Adipocyte (in vitro differentiated cells): ENCODE measurements around the gene ZMYND12.

Source experiments
- DNase-seq: peaks from one replicate; pipeline ENCODE4 v3.0.0-alpha.2; 2015; ENCODE audit warnings: low read depth
- H3K27me3 ChIP-seq: replicated peaks from 2 replicates; pipeline ENCODE4 v1.7.0; 2013; ENCODE audit warnings: mild to moderate bottlenecking, low read length, moderate library complexity; ENCODE audit not compliant: control insufficient read depth, insufficient read depth
- H3K36me3 ChIP-seq: 2 replicates; pipeline ENCODE4 v1.7.0; 2013; ENCODE audit warnings: low read length, mild to moderate bottlenecking, moderate library complexity; ENCODE audit not compliant: control insufficient read depth, insufficient read depth, severe bottlenecking
- H3K4me1 ChIP-seq: 2 replicates; pipeline ENCODE4 v1.7.0; 2013; ENCODE audit warnings: mild to moderate bottlenecking, low read length, moderate library complexity; ENCODE audit not compliant: control insufficient read depth, insufficient read depth
- H3K4me3 ChIP-seq: 2 replicates; pipeline ENCODE4 v1.7.0; 2013; ENCODE audit warnings: mild to moderate bottlenecking, low read length, moderate library complexity
- H3K9ac ChIP-seq: 2 replicates; pipeline ENCODE4 v1.7.0; 2013; ENCODE audit warnings: mild to moderate bottlenecking, low read length, moderate library complexity
- H3K9me3 ChIP-seq: 2 replicates; pipeline ENCODE4 v1.7.0; 2013; ENCODE audit warnings: mild to moderate bottlenecking, low read length, moderate library complexity; ENCODE audit not compliant: control insufficient read depth

ZMYND12 gene

GRCh38 chr1:42420911-42421585, 34.8 kb downstream of the ZMYND12 start:
- peak; percentile 20 for DNase-seq
- no peaks in the 10 kb centered on the region for H3K9me3 ChIP-seq
- H3K9ac ChIP-seq = no peak overlapping the region
- no peaks in the 10 kb centered on the region for H3K36me3 ChIP-seq
- H3K27me3 ChIP-seq = no peaks in the 10 kb centered on the region
- H3K4me1 ChIP-seq = peaks cover 38% of the 10 kb centered on the region
- H3K4me3 ChIP-seq = no peak overlapping the region

DNA sequence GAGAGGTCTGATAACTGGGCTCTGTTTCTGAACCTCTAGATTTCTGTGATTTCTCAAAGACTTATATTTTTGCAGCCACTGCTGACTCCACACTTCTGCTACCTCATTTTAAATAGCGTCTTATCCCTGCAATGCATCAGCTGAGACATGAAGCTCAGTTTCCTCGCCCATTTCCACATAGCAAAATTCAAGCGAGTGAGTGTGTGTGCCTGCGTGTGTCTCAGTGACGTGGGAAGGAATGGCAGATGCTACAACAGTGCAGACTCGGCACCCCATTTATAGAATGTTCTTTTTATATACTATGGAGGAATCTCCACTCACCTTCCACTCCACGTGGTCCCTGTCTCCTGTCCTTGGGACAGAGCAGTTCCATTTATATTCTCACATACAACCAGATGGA, 35.7 kb downstream of the ZMYND12 start:
- H3K9me3 ChIP-seq = no peaks in the 10 kb centered on the region
- H3K4me1 ChIP-seq = peaks cover 38% of the 10 kb centered on the region
- H3K4me3 ChIP-seq = no peak overlapping the region
- no peak overlapping the region for H3K9ac ChIP-seq
- no peak for DNase-seq
- H3K27me3 ChIP-seq = no peaks in the 10 kb centered on the region
- no peaks in the 10 kb centered on the region for H3K36me3 ChIP-seq

DNA sequence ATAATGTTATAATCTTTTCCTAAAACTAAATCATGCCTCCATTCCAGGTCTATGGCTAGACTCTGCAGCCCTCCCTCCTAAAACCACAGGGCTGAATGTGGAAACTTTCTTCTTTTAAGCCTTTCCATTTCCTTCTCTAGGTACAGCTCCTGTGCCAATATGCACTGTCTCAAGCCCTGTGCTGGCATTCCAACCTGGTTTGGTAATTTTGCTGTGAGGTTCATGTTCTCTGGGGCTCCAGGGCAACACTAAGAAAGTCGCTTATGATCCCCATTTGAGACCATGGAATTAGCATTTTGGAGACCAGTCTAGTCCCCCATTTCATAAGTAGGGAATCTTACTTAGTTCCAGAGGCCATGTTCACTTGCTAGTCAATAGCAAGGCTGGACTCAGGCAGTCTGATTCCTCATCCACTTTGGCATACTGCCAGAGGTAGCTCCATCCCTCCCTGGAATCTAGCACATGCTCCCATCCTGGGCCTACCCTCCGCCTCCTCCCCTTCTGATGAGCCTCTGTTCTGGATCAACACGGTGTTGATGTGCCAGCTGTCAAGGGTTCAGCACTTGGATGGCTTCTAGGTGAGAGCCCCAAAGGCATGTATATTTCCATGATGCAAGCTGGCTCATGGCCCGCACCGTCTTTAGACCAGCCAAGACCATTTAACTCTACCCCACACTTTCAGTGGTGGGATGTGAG, 36.5 kb downstream of the ZMYND12 start:
- no peak overlapping the region for H3K9ac ChIP-seq
- no peaks in the 10 kb centered on the region for H3K9me3 ChIP-seq
- H3K4me3 ChIP-seq = no peak overlapping the region
- no peaks in the 10 kb centered on the region for H3K27me3 ChIP-seq
- H3K4me1 ChIP-seq = peaks cover 31% of the 10 kb centered on the region
- no peak for DNase-seq
- no peaks in the 10 kb centered on the region for H3K36me3 ChIP-seq

DNA sequence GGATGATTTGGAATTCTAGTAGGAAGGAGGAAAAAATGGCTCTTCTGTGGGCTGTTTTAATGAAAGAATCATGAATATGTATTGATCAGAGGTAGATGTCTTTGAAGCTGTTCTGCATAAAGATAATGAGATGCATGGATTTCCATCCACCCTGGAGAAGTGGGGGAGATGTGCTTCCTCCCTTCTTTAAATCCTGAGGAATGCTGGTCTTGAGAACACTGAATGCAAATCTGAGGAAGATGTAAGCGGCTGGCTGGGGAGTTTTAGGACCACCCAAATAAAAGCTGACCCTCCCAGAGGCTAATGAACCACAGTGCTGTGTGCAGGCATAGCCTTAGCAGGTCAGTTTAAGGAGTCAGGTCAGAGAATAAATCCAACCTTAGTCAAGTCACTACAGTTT, 37.3 kb downstream of the ZMYND12 start:
- Histone ChIP-seq H3K4me1 (peaks cover 23% of the 10 kb centered on the region), H3K9ac (no peak overlapping the region), H3K9me3 (no peaks in the 10 kb centered on the region), H3K36me3 (no peaks in the 10 kb centered on the region), H3K4me3 (no peak overlapping the region), H3K27me3 (no peaks in the 10 kb centered on the region)
- no peak for DNase-seq

GRCh38 chr1:42417166-42417565, 38.7 kb downstream of the ZMYND12 start:
- no peaks in the 10 kb centered on the region for H3K27me3 ChIP-seq
- DNase-seq = no peak

GRCh38 chr1:42414551-42415496, 41.0 kb downstream of the ZMYND12 start:
- no peak overlapping the region for H3K4me3 ChIP-seq
- H3K9ac ChIP-seq = no peak overlapping the region
- no peaks in the 10 kb centered on the region for H3K4me1 ChIP-seq
- H3K27me3 ChIP-seq = no peaks in the 10 kb centered on the region
- H3K36me3 ChIP-seq = no peaks in the 10 kb centered on the region
- no peak for DNase-seq
- no peaks in the 10 kb centered on the region for H3K9me3 ChIP-seq

More at GRCh38 chr1:42417166-42417565, 38.7 kb downstream of the ZMYND12 start:
- Histone ChIP-seq H3K9ac (no peak overlapping the region), H3K36me3 (no peaks in the 10 kb centered on the region), H3K4me1 (peaks cover 14% of the 10 kb centered on the region), H3K4me3 (no peak overlapping the region), H3K9me3 (no peaks in the 10 kb centered on the region)

DNA sequence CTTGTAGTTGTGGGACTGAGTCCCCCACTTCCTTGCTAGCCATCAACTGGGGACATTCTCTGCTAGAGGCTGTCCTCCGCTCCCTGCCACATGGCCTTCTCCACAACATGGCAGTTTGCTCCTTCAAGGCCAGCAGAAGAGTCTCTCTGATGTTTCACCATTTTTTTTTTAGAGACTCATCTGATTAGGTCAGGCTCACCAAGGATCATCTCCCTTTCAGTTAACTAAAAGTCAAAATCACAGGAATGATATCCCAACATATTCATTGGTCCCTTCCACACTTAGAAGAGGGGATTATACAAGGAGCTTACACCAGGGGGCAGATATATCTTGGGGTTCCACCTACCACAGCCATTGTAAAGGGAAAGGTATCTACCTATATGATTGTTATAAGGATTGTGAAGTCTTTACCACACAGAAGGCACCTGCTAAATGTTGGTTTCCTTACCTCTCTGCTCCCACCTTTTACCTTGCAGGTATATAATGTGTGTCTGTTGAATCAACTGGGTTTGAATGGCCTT, 51.9 kb downstream of the ZMYND12 start:
- Histone ChIP-seq H3K9ac (no peak overlapping the region), H3K4me1 (peaks cover 2% of the 10 kb centered on the region), H3K27me3 (peaks cover 24% of the 10 kb centered on the region), H3K36me3 (no peaks in the 10 kb centered on the region), H3K4me3 (no peak overlapping the region), H3K9me3 (no peaks in the 10 kb centered on the region)
- no peak for DNase-seq

DNA sequence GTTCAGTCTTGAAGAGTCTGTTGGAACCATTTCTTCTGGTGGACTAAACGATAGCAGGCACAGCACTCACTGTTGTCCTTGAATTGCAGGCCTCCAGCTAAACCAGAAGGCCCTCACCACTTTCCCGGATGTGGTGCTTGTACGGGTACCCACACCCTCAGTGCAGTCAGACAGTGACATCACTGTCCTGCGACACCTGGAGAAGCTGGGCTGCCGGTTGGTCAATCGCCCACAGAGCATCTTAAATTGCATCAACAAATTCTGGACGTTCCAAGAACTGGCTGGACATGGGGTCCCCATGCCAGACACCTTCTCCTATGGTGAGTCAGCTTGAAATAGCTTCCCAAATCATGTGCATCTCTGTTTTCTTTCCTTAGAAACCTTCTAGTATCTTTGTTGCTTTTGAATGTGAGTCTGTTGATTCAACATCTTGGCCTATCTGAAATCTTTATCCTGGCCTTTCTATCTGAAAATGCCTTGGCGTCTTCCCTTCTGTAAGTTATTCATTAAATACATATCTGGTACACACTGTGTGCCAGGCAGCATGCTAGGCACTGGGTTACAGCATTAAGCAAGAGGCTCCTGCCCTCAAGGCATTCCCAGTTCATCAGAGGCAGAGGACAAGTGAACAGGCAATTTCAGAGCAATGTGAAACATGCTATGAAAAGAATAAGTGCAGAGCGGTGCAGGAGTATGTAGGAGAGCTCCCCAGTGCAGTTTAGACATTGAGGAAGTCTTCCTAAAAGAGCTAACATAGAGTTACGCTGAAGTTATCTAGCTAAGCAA, 56.3 kb downstream of the ZMYND12 start:
- Histone ChIP-seq H3K9ac (no peak overlapping the region), H3K4me3 (no peak overlapping the region), H3K36me3 (no peaks in the 10 kb centered on the region), H3K4me1 (peaks cover 2% of the 10 kb centered on the region), H3K27me3 (peaks cover 9% of the 10 kb centered on the region), H3K9me3 (no peaks in the 10 kb centered on the region)
- no peak for DNase-seq

DNA sequence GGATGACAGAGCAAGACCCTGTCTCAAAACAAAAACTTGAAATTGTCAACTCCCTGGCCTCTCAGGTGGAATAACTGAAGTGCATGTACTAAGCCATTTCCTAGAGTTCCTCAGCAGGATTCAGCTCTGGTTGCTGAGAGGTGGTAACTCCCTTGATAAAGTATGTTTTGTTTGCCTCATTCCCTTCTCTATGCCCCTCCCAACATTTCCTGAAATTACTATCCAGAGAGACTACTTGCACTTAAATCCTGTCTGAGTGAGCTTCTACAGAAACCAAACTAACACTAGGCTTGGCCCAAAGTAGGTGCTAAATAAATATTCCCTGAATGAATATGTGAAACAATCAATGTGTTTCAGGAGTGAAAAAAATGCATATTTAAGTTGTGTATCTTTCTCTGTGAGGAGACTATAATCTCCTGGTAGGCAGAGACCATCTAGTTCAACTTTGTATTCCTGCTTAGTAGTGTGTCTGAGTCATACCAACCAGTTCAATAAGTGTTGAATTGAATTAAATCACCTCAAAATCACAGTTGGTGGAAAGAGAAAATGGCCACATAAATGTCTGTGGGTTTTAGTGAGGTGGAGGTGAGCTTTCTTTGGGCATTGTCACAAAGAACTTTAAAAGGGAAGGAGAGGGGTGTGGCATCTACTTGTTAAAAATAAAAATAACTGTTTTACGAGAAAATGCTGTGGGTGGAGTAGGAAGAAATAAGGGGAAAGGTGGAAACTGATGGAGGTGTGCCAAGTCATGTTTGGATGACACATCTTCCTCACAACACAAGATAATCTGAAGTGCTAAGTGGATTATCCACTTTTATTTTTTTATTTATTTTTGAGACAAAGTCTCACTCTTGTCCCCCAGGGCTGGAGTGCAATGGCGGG, 62.6 kb downstream of the ZMYND12 start:
- no peak for DNase-seq
- H3K4me3 ChIP-seq = no peak overlapping the region

DNA sequence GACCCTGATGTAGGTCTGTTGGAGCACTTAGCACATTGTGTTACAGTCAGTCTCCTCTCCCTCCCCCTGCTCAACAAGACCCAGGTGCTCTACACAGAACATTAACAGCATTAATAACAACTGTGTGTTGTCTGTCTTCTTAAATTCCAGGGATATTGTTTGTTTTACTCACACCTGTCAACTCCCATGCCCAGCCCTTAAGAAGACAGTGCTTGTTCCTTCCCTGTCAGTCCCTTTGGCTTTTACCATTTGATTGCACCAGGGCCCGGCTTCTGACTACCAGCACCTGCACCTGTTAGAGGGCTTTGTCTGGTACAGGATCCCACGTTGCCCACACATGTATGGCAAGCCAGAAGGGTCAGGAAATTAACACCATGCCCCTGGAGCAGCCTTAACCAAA, 63.6 kb downstream of the ZMYND12 start:
- no peak for DNase-seq
- Histone ChIP-seq H3K4me1 (no peaks in the 10 kb centered on the region), H3K9me3 (no peaks in the 10 kb centered on the region), H3K9ac (no peak overlapping the region), H3K4me3 (no peak overlapping the region), H3K27me3 (peaks cover 16% of the 10 kb centered on the region), H3K36me3 (no peaks in the 10 kb centered on the region)

More for the DNA sequence above, 62.6 kb downstream of the ZMYND12 start:
- Histone ChIP-seq H3K9me3 (no peaks in the 10 kb centered on the region), H3K36me3 (no peaks in the 10 kb centered on the region), H3K27me3 (peaks cover 16% of the 10 kb centered on the region), H3K4me1 (no peaks in the 10 kb centered on the region), H3K9ac (no peak overlapping the region)
